ENCODE data around the gene FAM151A.

FAM151A gene

GRCh38 chr1:54604051-54604450, 19.3 kb downstream of the FAM151A start:
- DNase-seq (ENCODE audit: low read depth) = no peak

GRCh38 chr1:54603241-54603640, 20.1 kb downstream of the FAM151A start:
- no peak for DNase-seq (ENCODE audit: low read depth)

- DNase-seq (ENCODE audit: low read depth) = no peak
These were observed 20.8 kb downstream of the FAM151A start for GRCh38 chr1:54602554-54602953.

GRCh38 chr1:54601730-54602129, 21.6 kb downstream of the FAM151A start:
- DNase-seq (ENCODE audit: low read depth) = no peak

GRCh38 chr1:54600947-54601721, 22.2 kb downstream of the FAM151A start:
- no peak for DNase-seq (ENCODE audit: low read depth)

GRCh38 chr1:54599211-54599823, 24.0 kb downstream of the FAM151A start:
- no peak for DNase-seq (ENCODE audit: low read depth)

GRCh38 chr1:54597455-54598030, 25.8 kb downstream of the FAM151A start:
- DNase-seq (ENCODE audit: low read depth) = no peak

GRCh38 chr1:54596756-54597155, 26.6 kb downstream of the FAM151A start:
- no peak for DNase-seq (ENCODE audit: low read depth)

- no peak for DNase-seq (ENCODE audit: low read depth)
These were observed 27.3 kb downstream of the FAM151A start for GRCh38 chr1:54595956-54596498.

- no peak for DNase-seq (ENCODE audit: low read depth)
These were observed 28.9 kb downstream of the FAM151A start for GRCh38 chr1:54594463-54594862.

GRCh38 chr1:54593571-54594160, 29.7 kb downstream of the FAM151A start:
- DNase-seq (ENCODE audit: low read depth) = no peak

- DNase-seq (ENCODE audit: low read depth) = no peak
These were observed 32.1 kb downstream of the FAM151A start for GRCh38 chr1:54591127-54591756.

- no peak for DNase-seq (ENCODE audit: low read depth)
These were observed 34.9 kb downstream of the FAM151A start for GRCh38 chr1:54588377-54588776.

GRCh38 chr1:54585181-54586066, 37.9 kb downstream of the FAM151A start:
- no peak for DNase-seq (ENCODE audit: low read depth)

- DNase-seq (ENCODE audit: low read depth) = no peak
These were observed 38.8 kb downstream of the FAM151A start for GRCh38 chr1:54584575-54584974.

GRCh38 chr1:54583871-54584270, 39.5 kb downstream of the FAM151A start:
- no peak for DNase-seq (ENCODE audit: low read depth)

- no peak for DNase-seq (ENCODE audit: low read depth)
These were observed 40.0 kb downstream of the FAM151A start for GRCh38 chr1:54583307-54583686.

- DNase-seq (ENCODE audit: low read depth) = no peak
These were observed 40.6 kb downstream of the FAM151A start for GRCh38 chr1:54582566-54583306.

GRCh38 chr1:54581621-54582035, 41.7 kb downstream of the FAM151A start:
- peak; percentile 10 for DNase-seq (ENCODE audit: low read depth)

GRCh38 chr1:54580856-54581550, 42.3 kb downstream of the FAM151A start:
- DNase-seq (ENCODE audit: low read depth) = no peak
